HepG2 (cell line): ENCODE measurements around the gene RIPK3. TPM values are rescaled to one million over a fixed set of nuclear protein-coding genes. Genes with fewer than 3 reads are reported as not detected.

Experiments used
- ARHGAP35 ChIP-seq: sonication (generic); formaldehyde crosslinking; IDR thresholded peaks from 2 replicates; pipeline ENCODE4 v1.9.0; 2022; ENCODE audit warnings: mild to moderate bottlenecking, inconsistent platforms, moderate library complexity, missing genetic modification reagents, borderline replicate concordance
- DBP ChIP-seq: sonication (generic); formaldehyde crosslinking; IDR thresholded peaks from 2 replicates; pipeline ENCODE4 v1.4.0; 2020; ENCODE audit warnings: missing genetic modification reagents; ENCODE audit errors: not compliant biosample characterization
- HDAC6 ChIP-seq: fragments of 200-600 bp; sonication (generic); IDR thresholded peaks from 2 replicates; pipeline ENCODE4 v1.7.0; 2017; ENCODE audit warnings: mild to moderate bottlenecking, antibody characterized with exemption, low read length, low read depth
- HMGXB4 ChIP-seq, 2 experiments: sonication (generic) in 1 of 2; formaldehyde crosslinking in 1 of 2; IDR thresholded peaks; 2 replicates each; pipeline versions ENCODE4 v1.4.0 to v1.6.1; 2018 to 2020; ENCODE audit warnings: missing genetic modification reagents in 2 of 2, borderline replicate concordance in 1 of 2, low read depth in 1 of 2, mild to moderate bottlenecking in 1 of 2, missing biosample characterization in 1 of 2
- KDM5A ChIP-seq: fragments of 200-600 bp; sonication (generic); IDR thresholded peaks from 2 replicates; pipeline ENCODE4 v1.7.0; 2018; ENCODE audit warnings: antibody characterized with exemption, mild to moderate bottlenecking, low read length, borderline replicate concordance
- MEF2D ChIP-seq: sonication (generic); formaldehyde crosslinking; IDR thresholded peaks from 2 replicates; pipeline ENCODE4 v1.5.1; 2020; ENCODE audit warnings: mild to moderate bottlenecking, missing genetic modification reagents
- NCOR1 ChIP-seq: fragments of 200-600 bp; sonication (generic); IDR thresholded peaks from 2 replicates; pipeline ENCODE4 v1.7.0; 2017; ENCODE audit warnings: antibody characterized with exemption, low read length, borderline replicate concordance
- RELA ChIP-seq: sonication (generic); formaldehyde crosslinking; IDR thresholded peaks from 2 replicates; pipeline ENCODE4 v1.4.0; 2020; ENCODE audit warnings: missing genetic modification reagents
- SMC3 ChIP-seq: IDR thresholded peaks from 2 replicates; pipeline ENCODE4 v1.6.1; 2011; ENCODE audit warnings: low read length, improper control_type of control experiment
- SNAPC2 ChIP-seq: sonication (generic); formaldehyde crosslinking; IDR thresholded peaks from 2 replicates; pipeline ENCODE4 v1.8.1; 2022; ENCODE audit warnings: mild to moderate bottlenecking, missing genetic modification reagents
- XBP1 ChIP-seq: sonication (generic); formaldehyde crosslinking; IDR thresholded peaks from 2 replicates; pipeline ENCODE4 v1.5.0; 2020; ENCODE audit warnings: missing genetic modification reagents
- ZNF101 ChIP-seq: sonication (generic); formaldehyde crosslinking; IDR thresholded peaks from 2 replicates; pipeline ENCODE4 v1.4.0; 2020; ENCODE audit warnings: mild to moderate bottlenecking, low read depth, missing genetic modification reagents, borderline replicate concordance
- ZNF160 ChIP-seq: sonication (generic); formaldehyde crosslinking; IDR thresholded peaks from 2 replicates; pipeline ENCODE4 v1.8.0; 2022; ENCODE audit warnings: mild to moderate bottlenecking, inconsistent platforms, missing genetic modification reagents
- ZNF513 ChIP-seq: sonication (generic); formaldehyde crosslinking; conservative IDR thresholded peaks from 2 replicates; pipeline ENCODE4 v1.5.0; 2020; ENCODE audit warnings: missing genetic modification reagents
- ZNF550 ChIP-seq: sonication (generic); formaldehyde crosslinking; IDR thresholded peaks from 2 replicates; pipeline ENCODE4 v1.4.0; 2020; ENCODE audit warnings: mild to moderate bottlenecking, missing genetic modification reagents, borderline replicate concordance
- polyA plus RNA-seq, 8 experiments: library from polyadenylated mRNA; depleted of rRNA in 3 of 8; stranded (reverse) in 7 of 8; unstranded in 1 of 8; fragments of >200 nt; fragmentation: Illumina TruSeq in 4 of 8; extraction: Trizol in 4 of 8; gene quantifications; 2 replicates each; pipeline versions ENCODE4 v1.2.1 to v1.2.3, GENCODE V29; 2011 to 2016; ENCODE audit warnings: low read depth in 4 of 8, missing spikeins in 1 of 8, mixed read lengths in 1 of 8; ENCODE audit not compliant: insufficient read depth in 1 of 8
- total RNA-seq, 5 experiments: library from RNA; depleted of rRNA; stranded (reverse); fragments of >200 nt; fragmentation: Illumina TruSeq; extraction: Trizol; gene quantifications; 2 replicates each; pipeline ENCODE4 v1.2.3, GENCODE V29; 2016; ENCODE audit warnings: low read depth in 1 of 5
- TF ChIP-seq, protein P1 (sequence below): IDR thresholded peaks from 2 replicates; pipeline ENCODE4 v1.6.1; 2016
- TF ChIP-seq, protein P2 (sequence below): sonication (generic); formaldehyde crosslinking; IDR thresholded peaks from 2 replicates; pipeline ENCODE4 v1.8.1; 2023; ENCODE audit warnings: mild to moderate bottlenecking, missing genetic modification reagents, borderline replicate concordance
- TF ChIP-seq, protein P3 (sequence below), 2 experiments: sonication (generic) in 1 of 2; formaldehyde crosslinking in 1 of 2; IDR thresholded peaks; 2 replicates each; pipeline versions ENCODE4 v1.6.1 to v1.9.0; 2014 to 2022; ENCODE audit warnings: antibody characterized with exemption in 1 of 2, borderline replicate concordance in 1 of 2, inconsistent platforms in 1 of 2, low read depth in 1 of 2, missing genetic modification reagents in 1 of 2

Gene RIPK3
- total and polyA plus RNA-seq, 2 of the 13 experiments (the other 11 are each of a cell fraction or from before 2014, with no cell fraction given): not detected

- TF ChIP-seq, protein P1, sequence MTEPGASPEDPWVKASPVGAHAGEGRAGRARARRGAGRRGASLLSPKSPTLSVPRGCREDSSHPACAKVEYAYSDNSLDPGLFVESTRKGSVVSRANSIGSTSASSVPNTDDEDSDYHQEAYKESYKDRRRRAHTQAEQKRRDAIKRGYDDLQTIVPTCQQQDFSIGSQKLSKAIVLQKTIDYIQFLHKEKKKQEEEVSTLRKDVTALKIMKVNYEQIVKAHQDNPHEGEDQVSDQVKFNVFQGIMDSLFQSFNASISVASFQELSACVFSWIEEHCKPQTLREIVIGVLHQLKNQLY (CRISPR knock-in tag): no peak
- no peak for TF ChIP-seq HDAC6
- no peak for TF ChIP-seq RELA
- no peak for TF ChIP-seq KDM5A
- peak; percentile 60; the same call in 1 of the 2 replicates for TF ChIP-seq ARHGAP35
- no peak for TF ChIP-seq HMGXB4 (CRISPR knock-in tag; IDR thresholded peaks at IDR 0.05; ENCODE audit: borderline replicate concordance in 1 of 2, low read depth in 1 of 2)
- peak; percentile 8; the same call in 1 of the 2 replicates for TF ChIP-seq ZNF160 (CRISPR knock-in tag)
- TF ChIP-seq ZNF550 (CRISPR knock-in tag): no peak
- no peak for TF ChIP-seq SNAPC2
- TF ChIP-seq SMC3: no peak
- TF ChIP-seq XBP1 (CRISPR knock-in tag): no peak
- no peak for TF ChIP-seq DBP (CRISPR knock-in tag)
- TF ChIP-seq, protein P2, sequence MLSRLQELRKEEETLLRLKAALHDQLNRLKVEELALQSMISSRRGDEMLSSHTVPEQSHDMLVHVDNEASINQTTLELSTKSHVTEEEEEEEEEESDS (CRISPR knock-in tag): no peak
- TF ChIP-seq NCOR1: no peak
- TF ChIP-seq MEF2D (CRISPR knock-in tag): no peak
- TF ChIP-seq ZNF101: no peak
- TF ChIP-seq ZNF513 (CRISPR knock-in tag): no peak
- TF ChIP-seq, protein P3, sequence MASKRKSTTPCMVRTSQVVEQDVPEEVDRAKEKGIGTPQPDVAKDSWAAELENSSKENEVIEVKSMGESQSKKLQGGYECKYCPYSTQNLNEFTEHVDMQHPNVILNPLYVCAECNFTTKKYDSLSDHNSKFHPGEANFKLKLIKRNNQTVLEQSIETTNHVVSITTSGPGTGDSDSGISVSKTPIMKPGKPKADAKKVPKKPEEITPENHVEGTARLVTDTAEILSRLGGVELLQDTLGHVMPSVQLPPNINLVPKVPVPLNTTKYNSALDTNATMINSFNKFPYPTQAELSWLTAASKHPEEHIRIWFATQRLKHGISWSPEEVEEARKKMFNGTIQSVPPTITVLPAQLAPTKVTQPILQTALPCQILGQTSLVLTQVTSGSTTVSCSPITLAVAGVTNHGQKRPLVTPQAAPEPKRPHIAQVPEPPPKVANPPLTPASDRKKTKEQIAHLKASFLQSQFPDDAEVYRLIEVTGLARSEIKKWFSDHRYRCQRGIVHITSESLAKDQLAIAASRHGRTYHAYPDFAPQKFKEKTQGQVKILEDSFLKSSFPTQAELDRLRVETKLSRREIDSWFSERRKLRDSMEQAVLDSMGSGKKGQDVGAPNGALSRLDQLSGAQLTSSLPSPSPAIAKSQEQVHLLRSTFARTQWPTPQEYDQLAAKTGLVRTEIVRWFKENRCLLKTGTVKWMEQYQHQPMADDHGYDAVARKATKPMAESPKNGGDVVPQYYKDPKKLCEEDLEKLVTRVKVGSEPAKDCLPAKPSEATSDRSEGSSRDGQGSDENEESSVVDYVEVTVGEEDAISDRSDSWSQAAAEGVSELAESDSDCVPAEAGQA (IDR thresholded peaks at IDR 0.05; ENCODE audit: low read depth): no peak
- TF ChIP-seq, protein P3 (CRISPR knock-in tag; IDR thresholded peaks at IDR 0.05; ENCODE audit: borderline replicate concordance): no peak
These were observed 32.6 kb downstream of the RIPK3 start (continued) for GRCh38 chr14:24307156-24307574.
